K562 (cell line): Measurements from ENCODE around the gene NUAK2. TPM values are rescaled to one million over a fixed set of nuclear protein-coding genes. Genes with fewer than 3 reads are reported as not detected.

Experiments
- HEY1 ChIP-seq: fragments of 250-450 bp; sonication (Bioruptor Pico); IDR thresholded peaks from 2 replicates; pipeline ENCODE4 v1.5.0; 2020; ENCODE audit warnings: mild to moderate bottlenecking, moderate library complexity, borderline replicate concordance
- NR4A1 ChIP-seq, 2 experiments: fragments of 250-450 bp in 1 of 2; fragments of 450-650 bp in 1 of 2; sonication (Bioruptor Pico) in 1 of 2; IDR thresholded peaks; 2 replicates each; pipeline versions ENCODE4 v1.4.0 to v1.6.1; 2016 to 2020; ENCODE audit warnings: mild to moderate bottlenecking in 2 of 2, missing compliant biosample characterization in 1 of 2, missing genetic modification characterization in 1 of 2, moderate library complexity in 1 of 2
- POLR3A ChIP-seq: IDR thresholded peaks from 2 replicates; pipeline ENCODE4 v1.6.1; 2011; ENCODE audit warnings: borderline replicate concordance, mild to moderate bottlenecking, moderate library complexity; ENCODE audit not compliant: insufficient read length, insufficient read depth; ENCODE audit errors: extremely low read depth
- RFX1 ChIP-seq: fragments of 450-650 bp; IDR thresholded peaks from 2 replicates; pipeline ENCODE4 v1.6.1; 2016; ENCODE audit warnings: mild to moderate bottlenecking, moderate library complexity
- RFX7 ChIP-seq: fragments of 250-450 bp; sonication (Bioruptor Pico); IDR thresholded peaks from 2 replicates; pipeline ENCODE4 v1.5.1; 2021; ENCODE audit warnings: mild to moderate bottlenecking
- SMAD4 ChIP-seq: fragments of 250-450 bp; sonication (Bioruptor Pico); conservative IDR thresholded peaks from 2 replicates; pipeline ENCODE4 v1.8.0; 2021; ENCODE audit warnings: inconsistent platforms, mild to moderate bottlenecking, moderate library complexity
- ZNF282 ChIP-seq: sonication (generic); formaldehyde crosslinking; IDR thresholded peaks from 2 replicates; pipeline ENCODE4 v1.8.1; 2023; ENCODE audit warnings: missing genetic modification reagents
- ZNF311 ChIP-seq: fragments of 250-450 bp; sonication (Bioruptor Pico); IDR thresholded peaks from 2 replicates; pipeline ENCODE4 v1.4.0; 2020; ENCODE audit warnings: mild to moderate bottlenecking, moderate library complexity
- polyA plus RNA-seq, 8 experiments: library from polyadenylated mRNA; depleted of rRNA in 4 of 8; stranded (reverse) in 5 of 8; unstranded in 3 of 8; fragments of >200 nt; fragmentation: Nextera tagmentation in 2 of 8; fragmentation: Illumina TruSeq in 1 of 8; extraction: Ambion mirVana in 2 of 8; extraction: Trizol in 1 of 8; gene quantifications; 2 replicates each; pipeline versions ENCODE4 v1.2.1 to v1.2.3, GENCODE V29; 2011 to 2014; ENCODE audit warnings: inconsistent platforms in 1 of 8, missing spikeins in 1 of 8
- total RNA-seq, 7 experiments: library from RNA; depleted of rRNA in 6 of 7; stranded (reverse); fragments of >200 nt in 6 of 7; fragmentation: Illumina TruSeq in 2 of 7; extraction: Trizol in 2 of 7; gene quantifications; 2 replicates each; pipeline versions ENCODE4 v1.2.1 to v1.2.3, GENCODE V29; 2011 to 2021; ENCODE audit warnings: low replicate concordance in 1 of 7
- TF ChIP-seq, protein P1 (sequence below): fragments of 450-650 bp; formaldehyde crosslinking; IDR thresholded peaks from 2 replicates; pipeline ENCODE4 v1.4.0; 2020; ENCODE audit warnings: mild to moderate bottlenecking, moderate library complexity
- TF ChIP-seq, protein P2 (sequence below), 2 experiments: fragments of 450-650 bp; formaldehyde crosslinking in 1 of 2; IDR thresholded peaks; 2 replicates each; pipeline versions ENCODE4 v1.4.0 to v1.6.1; 2014 to 2020; ENCODE audit warnings: mild to moderate bottlenecking in 2 of 2, borderline replicate concordance in 1 of 2, low read depth in 1 of 2
- TF ChIP-seq, protein P3 (sequence below): fragments of 450-650 bp; conservative IDR thresholded peaks from 2 replicates; pipeline ENCODE4 v1.6.1; 2016; ENCODE audit warnings: missing genetic modification characterization, low read depth, mild to moderate bottlenecking, control low read depth, missing compliant biosample characterization
- TF ChIP-seq, protein P4 (sequence below): fragments of 250-450 bp; sonication (Bioruptor Pico); IDR thresholded peaks from 2 replicates; pipeline ENCODE4 v1.4.0; 2020

The NUAK2 gene
- total and polyA plus RNA-seq, 9 of the 15 experiments (the other 6 are each of a cell fraction or from before 2014, with no cell fraction given), result 0.04 to 0.44 (median 0.14) TPM

DNA sequence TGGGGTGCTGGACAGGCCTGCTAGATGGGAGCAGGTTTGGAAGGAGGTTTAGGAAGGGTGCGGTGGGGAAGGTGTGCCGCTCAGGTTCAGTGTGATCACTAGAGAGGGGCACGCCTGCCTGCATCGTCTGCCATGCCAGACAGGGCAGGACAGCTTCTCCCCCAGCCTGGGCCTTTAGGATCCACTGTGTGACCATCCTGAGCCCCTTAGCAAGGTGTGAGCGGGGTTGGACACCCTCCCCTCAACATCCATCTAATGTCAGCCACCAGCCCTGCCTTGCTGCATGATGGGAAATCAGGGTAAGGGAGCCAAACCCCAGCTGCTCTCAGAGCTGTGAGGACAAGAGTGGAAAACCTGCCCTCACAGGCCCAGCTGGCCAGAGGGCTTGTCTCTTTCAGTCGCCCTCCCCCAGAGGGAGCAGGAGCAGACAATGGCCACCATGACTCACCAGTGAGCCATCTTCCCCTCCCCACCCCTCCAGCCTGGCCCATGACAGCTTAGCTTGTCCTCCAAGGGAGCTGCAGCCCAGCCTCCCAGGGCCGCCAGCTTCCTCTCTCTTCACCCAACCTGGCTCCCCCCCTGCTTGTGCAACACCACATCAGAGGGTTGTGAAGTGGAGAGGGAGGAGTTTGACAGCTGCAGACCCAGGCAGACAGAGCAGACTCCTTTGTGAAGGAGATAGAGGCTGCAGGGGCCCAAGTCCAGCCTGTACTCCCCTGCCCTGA is 37.0 kb downstream of the NUAK2 start (continued):
- TF ChIP-seq POLR3A (no peak), RFX1 (no peak), NR4A1 (CRISPR knock-in tag; IDR thresholded peaks at IDR 0.05) (no peak), NR4A1 (tag; IDR thresholded peaks at IDR 0.05) (0 out of 2 replicates have a peak, but pooled peaks have one; percentile 56), ZNF311 (CRISPR knock-in tag) (no peak), ZNF282 (CRISPR knock-in tag) (no peak), HEY1 (CRISPR knock-in tag) (no peak), RFX7 (CRISPR knock-in tag) (no peak), SMAD4 (CRISPR knock-in tag) (0 out of 2 replicates have a peak, but pooled peaks have one; percentile 50)
- TF ChIP-seq, protein P1, sequence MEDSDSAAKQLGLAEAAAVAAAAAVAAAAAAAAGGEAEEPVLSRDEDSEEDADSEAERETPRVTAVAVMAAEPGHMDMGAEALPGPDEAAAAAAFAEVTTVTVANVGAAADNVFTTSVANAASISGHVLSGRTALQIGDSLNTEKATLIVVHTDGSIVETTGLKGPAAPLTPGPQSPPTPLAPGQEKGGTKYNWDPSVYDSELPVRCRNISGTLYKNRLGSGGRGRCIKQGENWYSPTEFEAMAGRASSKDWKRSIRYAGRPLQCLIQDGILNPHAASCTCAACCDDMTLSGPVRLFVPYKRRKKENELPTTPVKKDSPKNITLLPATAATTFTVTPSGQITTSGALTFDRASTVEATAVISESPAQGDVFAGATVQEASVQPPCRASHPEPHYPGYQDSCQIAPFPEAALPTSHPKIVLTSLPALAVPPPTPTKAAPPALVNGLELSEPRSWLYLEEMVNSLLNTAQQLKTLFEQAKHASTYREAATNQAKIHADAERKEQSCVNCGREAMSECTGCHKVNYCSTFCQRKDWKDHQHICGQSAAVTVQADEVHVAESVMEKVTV (CRISPR knock-in tag), result no peak
- TF ChIP-seq, protein P2, sequence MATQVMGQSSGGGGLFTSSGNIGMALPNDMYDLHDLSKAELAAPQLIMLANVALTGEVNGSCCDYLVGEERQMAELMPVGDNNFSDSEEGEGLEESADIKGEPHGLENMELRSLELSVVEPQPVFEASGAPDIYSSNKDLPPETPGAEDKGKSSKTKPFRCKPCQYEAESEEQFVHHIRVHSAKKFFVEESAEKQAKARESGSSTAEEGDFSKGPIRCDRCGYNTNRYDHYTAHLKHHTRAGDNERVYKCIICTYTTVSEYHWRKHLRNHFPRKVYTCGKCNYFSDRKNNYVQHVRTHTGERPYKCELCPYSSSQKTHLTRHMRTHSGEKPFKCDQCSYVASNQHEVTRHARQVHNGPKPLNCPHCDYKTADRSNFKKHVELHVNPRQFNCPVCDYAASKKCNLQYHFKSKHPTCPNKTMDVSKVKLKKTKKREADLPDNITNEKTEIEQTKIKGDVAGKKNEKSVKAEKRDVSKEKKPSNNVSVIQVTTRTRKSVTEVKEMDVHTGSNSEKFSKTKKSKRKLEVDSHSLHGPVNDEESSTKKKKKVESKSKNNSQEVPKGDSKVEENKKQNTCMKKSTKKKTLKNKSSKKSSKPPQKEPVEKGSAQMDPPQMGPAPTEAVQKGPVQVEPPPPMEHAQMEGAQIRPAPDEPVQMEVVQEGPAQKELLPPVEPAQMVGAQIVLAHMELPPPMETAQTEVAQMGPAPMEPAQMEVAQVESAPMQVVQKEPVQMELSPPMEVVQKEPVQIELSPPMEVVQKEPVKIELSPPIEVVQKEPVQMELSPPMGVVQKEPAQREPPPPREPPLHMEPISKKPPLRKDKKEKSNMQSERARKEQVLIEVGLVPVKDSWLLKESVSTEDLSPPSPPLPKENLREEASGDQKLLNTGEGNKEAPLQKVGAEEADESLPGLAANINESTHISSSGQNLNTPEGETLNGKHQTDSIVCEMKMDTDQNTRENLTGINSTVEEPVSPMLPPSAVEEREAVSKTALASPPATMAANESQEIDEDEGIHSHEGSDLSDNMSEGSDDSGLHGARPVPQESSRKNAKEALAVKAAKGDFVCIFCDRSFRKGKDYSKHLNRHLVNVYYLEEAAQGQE (IDR thresholded peaks at IDR 0.05; ENCODE audit: borderline replicate concordance), result peak; percentile 30; the same call in 1 of the 2 replicates
- TF ChIP-seq, protein P2 (CRISPR knock-in tag; IDR thresholded peaks at IDR 0.05; ENCODE audit: low read depth), result no peak
- TF ChIP-seq, protein P3, sequence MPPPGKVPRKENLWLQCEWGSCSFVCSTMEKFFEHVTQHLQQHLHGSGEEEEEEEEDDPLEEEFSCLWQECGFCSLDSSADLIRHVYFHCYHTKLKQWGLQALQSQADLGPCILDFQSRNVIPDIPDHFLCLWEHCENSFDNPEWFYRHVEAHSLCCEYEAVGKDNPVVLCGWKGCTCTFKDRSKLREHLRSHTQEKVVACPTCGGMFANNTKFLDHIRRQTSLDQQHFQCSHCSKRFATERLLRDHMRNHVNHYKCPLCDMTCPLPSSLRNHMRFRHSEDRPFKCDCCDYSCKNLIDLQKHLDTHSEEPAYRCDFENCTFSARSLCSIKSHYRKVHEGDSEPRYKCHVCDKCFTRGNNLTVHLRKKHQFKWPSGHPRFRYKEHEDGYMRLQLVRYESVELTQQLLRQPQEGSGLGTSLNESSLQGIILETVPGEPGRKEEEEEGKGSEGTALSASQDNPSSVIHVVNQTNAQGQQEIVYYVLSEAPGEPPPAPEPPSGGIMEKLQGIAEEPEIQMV (tag), result no peak
- TF ChIP-seq, protein P4, sequence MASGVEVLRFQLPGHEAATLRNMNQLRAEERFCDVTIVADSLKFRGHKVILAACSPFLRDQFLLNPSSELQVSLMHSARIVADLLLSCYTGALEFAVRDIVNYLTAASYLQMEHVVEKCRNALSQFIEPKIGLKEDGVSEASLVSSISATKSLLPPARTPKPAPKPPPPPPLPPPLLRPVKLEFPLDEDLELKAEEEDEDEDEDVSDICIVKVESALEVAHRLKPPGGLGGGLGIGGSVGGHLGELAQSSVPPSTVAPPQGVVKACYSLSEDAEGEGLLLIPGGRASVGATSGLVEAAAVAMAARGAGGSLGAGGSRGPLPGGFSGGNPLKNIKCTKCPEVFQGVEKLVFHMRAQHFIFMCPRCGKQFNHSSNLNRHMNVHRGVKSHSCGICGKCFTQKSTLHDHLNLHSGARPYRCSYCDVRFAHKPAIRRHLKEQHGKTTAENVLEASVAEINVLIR (CRISPR knock-in tag), result no peak
